Measurements from ENCODE around the gene RTTN. TPM values are rescaled to one million over a fixed set of nuclear protein-coding genes. Genes with fewer than 3 reads are reported as not detected.

The RTTN gene
- total RNA-seq, 1 donor from 2014 or later, result 15.7 TPM

- no peak for DNase-seq (ENCODE audit: low spot score)
Measured at GRCh38 chr18:70216788-70217187, 11.3 kb upstream of the RTTN start.

GRCh38 chr18:70207181-70207580 is 1.7 kb upstream of the RTTN start:
- no peak for DNase-seq (ENCODE audit: low spot score)

DNA sequence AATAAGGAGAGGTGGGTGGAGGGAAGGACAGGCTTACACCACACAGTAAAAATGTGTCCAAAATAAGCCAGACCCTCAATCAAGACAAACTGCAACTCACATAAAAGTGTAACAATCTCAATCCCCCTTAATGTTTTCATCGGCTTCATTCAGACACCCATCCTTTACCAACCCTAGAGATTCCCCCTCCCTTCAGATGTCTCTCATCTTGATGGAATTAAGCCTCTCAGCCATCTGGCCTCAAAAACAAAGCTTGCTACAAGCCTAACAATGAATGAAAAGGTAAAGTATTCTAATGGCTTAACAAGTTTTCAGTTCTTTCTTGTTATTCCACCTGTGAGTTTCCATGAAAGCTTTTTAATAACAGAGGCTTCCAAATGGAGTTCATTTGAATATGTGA is 5.2 kb downstream of the RTTN start:
- no peak for DNase-seq (ENCODE audit: low spot score)

- no peak for DNase-seq (ENCODE audit: low spot score)
Measured at GRCh38 chr18:70197844-70198243, 7.6 kb downstream of the RTTN start.

DNA sequence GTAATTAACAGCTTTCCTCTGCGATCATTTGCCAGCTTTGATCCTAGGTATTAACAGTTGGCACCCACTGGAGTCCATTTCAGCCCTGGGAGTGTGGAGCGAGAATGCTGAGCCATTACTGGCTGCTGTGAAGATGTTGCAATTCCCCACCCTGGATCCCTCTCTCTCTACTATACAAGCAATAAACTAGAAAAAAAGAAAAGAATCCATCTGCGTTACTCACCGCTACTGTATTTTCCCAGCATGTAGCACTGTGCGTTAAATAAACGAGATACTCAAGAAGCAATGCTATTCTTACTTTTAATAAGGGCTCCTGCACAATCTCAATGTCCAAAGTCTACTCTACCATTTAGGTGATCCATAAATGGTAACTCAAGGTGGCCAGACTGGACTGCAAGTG is 8.5 kb downstream of the RTTN start:
- DNase-seq (ENCODE audit: low spot score), result no peak

GRCh38 chr18:70195852-70196434 is 9.5 kb downstream of the RTTN start:
- DNase-seq (ENCODE audit: low spot score), result no peak

GRCh38 chr18:70195014-70195614 is 10.4 kb downstream of the RTTN start:
- no peak for DNase-seq (ENCODE audit: low spot score)

DNA sequence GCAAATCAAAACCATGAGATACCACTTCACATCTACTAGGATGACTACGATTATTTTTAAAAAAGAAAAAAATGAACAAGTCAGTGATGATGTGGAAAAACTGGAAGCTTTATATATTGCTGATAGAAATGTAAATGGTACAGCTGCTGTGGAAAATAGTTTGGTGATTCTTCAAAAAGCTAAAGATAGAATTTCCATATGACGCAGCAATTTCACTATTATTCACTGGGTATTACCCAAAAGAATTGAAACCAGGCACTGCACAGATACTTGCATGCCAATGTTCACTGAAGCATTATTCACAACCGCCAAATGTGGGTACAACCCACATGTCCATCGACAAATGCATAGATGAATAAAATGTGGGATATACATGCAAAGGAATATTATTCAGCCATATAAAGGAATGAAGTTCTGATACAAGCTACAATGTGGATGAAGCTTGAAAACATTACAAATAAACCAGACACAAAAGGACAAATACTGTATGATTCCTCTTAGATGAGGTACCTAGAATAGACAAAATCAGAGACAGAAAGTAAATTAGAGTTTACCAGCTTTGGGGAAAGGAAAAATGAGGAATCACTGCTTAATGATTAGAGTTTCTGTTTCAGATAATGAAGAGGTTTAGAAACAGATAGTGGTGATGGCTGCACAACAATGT is 11.1 kb downstream of the RTTN start:
- DNase-seq (ENCODE audit: low spot score), result no peak

GRCh38 chr18:70190529-70190928 is 15.0 kb downstream of the RTTN start:
- DNase-seq (ENCODE audit: low spot score), result no peak

DNA sequence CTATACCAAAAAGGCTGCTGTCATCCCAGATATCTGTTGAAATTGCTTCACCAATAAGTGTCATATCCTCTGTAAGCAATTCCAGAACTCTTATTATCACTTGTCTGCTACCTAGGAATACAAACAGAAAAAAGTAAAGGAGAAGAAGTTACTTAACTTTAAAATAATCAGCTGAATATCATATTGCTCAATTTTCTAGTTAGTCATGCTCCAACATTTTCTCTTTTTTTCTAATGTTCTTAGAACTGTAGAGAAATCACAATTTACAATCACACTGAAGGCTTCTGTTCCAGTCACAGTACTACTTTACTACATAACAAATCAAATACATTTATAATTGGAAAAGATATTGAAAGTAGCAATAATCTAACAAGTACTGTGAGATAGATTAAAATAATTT is 17.4 kb downstream of the RTTN start:
- no peak for DNase-seq (ENCODE audit: low spot score)

DNA sequence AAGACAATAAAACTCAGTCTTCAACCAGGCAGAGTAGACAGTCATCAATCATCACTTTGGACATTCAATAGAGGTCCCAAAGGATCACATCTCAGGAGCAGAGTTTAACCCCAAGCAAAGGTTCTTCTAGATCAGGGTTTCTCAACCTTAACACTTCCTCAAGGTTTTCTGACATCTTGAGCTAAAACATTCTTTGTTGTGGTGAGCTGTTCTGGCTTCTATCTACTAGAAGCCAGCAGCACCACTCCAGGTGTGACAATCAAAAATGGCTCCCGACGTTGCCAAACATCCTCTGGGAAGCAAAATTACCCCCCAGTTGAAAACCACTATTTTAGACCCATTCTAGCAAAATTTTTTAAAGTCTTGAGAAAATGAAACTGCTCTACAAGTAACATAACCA is 22.0 kb downstream of the RTTN start:
- DNase-seq (ENCODE audit: low spot score), result no peak

- DNase-seq (ENCODE audit: low spot score), result no peak
Measured at GRCh38 chr18:70182548-70182947, 22.9 kb downstream of the RTTN start.

DNA sequence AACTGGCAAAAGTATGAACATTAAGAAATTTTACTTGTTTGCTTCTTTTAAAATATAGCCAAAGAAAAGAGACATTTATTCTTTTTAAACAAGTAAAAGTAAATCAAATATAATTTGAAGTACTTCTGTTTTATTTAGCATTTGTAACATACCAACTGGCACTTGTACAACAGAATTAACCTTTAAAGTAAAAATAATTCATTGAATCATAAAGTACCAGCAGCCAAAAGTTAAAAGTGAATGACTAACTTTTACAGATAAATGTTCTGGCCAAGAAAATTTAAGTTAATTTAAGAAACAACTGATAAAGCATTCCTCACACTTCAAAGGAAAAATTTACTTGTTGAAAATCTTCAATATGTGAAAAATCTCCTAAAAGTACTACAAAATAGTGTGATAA is 23.8 kb downstream of the RTTN start:
- DNase-seq (ENCODE audit: low spot score), result no peak

DNA sequence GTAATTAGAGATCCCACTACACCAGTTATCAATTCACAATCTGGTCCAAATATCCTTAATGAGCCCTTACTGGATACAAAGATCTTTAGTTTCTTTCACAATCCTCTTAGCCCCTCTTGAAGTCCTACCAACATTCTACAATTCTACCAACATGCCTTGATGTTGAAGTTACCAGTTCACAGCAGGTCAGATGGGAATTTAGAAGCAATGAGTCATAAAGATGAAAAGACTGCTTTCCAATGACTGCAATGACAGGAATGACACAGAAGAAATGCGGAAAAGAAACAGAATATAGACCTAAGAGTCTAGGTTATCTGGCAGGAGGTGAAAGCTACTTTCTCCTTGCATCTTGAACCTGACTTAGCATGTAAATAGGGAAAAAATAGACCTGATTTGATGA is 24.5 kb downstream of the RTTN start:
- DNase-seq (ENCODE audit: low spot score), result no peak

DNA sequence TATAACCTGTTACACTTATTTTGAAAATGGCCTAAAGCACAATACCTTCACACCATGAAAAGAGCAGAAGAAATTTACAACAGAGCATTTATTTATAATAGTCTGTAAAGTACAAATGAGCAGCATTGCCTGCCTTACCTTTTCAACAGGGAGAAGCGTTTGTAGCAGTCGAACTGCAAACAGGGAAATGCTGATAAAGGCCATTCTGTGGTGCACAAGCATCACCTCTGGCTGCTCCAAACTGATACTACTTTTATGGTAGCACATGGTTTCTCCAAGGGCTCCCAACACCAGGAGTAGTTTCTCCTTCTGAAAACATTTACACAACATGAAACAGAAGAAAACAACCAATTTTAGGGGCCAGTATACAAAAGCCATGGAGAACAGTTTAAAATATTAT is 28.9 kb downstream of the RTTN start:
- DNase-seq (ENCODE audit: low spot score), result no peak

DNA sequence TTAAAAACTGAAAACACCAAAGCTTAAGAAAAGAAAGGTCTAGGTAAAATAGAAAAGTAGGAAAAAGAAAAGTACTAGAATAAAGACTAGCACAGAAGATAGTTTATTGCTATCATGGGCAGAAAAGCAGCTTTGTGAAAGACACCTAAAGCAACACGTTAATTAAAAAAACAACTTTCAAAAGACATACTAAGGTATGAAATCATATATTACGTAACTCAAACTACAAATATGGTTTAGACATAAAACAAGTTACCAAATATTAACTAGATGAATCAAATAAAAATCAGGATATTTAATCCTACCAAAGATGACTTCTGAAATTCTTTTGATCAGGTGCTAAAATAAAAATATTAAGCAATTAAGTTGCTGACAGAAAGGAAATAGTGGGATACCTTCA is 30.3 kb downstream of the RTTN start:
- DNase-seq (ENCODE audit: low spot score), result no peak

DNA sequence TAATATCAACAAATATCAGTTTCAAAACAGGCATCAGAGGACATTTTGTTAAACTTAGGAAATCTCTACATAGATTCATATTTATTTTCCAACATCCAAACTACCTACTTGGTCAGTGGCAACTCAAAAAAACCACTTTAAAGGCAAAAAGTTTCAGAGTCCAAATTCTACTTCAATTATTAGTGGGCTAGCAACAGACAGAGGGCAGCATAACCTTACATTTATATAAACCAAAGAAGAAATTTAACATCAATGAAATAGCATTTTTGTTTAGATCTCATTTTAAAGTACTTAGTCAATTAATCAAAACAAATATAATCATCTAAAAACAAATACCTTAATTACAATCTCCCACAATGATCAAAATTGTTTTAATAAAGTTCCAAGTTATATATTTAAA is 33.3 kb downstream of the RTTN start:
- no peak for DNase-seq (ENCODE audit: low spot score)

DNA sequence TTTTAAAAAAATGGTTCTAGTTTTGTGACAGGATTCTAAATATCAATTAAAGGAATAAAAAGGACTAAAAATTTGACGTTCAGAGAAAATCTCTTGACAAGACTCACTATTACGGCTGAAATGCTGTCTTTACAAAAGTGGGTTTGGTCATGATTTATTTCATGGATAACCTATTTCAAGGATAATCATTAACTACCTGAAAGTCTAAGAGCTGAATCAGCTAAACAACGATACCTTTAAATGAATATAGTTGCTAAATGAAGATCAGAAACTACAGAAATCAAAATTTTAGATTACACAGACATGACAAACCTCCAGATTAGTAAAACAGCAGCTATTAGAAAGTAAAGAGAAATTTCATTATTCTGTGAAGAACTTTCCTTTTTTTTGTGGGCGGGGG is 35.7 kb downstream of the RTTN start:
- DNase-seq (ENCODE audit: low spot score), result no peak

DNA sequence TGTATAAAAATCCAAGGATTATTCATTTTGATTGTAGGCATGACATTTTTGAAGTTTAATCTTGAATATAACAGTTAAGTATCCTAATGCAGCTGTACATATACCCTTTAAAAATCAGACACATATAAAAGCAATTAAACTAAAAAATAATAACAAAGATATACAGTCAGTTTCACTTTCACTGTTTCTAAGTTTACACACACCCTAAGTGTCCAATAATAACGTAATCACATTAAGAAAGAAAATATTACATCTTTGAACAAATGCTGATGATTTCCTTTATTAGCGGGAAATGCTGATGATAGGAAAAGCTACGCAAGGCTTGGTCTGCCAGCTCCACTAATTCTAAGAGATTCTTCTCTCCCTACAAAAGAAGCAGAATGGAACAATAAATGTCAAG is 38.8 kb downstream of the RTTN start:
- DNase-seq (ENCODE audit: low spot score), result no peak

DNA sequence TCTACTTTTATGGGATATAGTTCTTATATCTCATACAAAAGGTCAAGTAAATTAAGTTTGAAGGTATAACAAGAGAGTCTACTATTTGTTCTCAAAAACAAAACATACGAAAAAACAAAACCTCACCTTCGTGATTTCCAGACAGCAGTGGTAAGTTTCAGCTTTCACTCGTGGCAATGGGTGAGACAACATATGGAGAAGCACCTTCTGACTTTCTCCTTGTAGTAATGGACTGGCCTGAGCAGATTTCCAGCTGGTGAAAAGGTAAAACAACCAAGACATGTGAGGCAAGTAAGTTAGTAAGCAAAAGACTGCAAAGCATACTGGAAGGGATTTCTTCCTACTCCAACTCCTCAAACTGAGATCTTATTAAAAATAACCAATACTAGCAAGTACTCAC is 39.6 kb downstream of the RTTN start:
- DNase-seq (ENCODE audit: low spot score), result no peak

DNA sequence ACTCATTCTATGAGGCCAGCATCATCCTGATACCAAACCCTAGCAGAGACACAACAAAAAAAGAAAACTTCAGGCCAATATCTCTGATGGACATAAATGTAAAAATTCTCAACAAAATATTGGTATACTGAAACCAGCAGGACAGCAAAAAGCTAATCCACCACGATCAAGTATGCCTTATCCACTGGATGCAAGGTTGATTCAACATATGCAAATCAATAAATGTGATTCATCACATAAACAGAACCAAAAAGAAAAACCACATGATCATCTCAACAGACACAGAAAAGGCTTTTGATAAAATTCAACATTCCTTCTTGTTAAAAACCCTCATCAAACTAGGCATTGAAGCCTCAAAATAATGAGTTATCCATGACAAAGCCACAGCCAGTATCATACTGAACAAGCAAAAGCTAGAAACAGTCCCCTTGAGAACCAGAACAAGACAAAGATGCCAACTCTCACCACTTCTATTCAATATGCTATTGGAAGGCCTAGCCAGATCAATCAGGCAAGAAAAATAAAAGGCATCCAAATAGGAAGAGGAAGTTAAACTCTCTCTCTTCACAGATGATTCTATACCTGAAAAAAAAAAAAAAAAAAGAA is 45.3 kb downstream of the RTTN start:
- DNase-seq (ENCODE audit: low spot score), result no peak

- no peak for DNase-seq (ENCODE audit: low spot score)
Measured at GRCh38 chr18:70158992-70159717, 46.3 kb downstream of the RTTN start.

DNA sequence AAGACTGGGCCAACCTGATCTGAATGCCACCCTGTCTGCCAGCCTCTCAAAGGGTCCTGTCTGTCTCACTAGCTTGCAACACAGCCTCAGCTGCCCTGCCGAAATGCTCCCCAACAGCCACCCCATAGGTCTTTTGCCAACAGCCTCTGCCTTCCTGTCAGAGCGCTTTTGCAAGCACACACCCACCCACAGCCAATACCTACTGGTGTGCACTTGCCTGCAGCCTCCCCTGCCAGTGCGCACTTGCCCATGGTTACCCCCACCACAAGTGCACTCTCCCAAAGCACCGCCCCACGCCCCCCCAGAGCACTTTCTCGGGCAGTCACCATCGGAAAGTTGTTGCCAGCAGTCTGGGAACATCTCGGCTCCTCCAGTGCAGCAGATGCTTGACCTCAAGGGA is 48.6 kb downstream of the RTTN start:
- DNase-seq (ENCODE audit: low spot score), result no peak
